PC-3 (cell line): ENCODE data around the gene DOCK4. TPM values are rescaled to one million over a fixed set of nuclear protein-coding genes. Genes with fewer than 3 reads are reported as not detected.

Experiments used
- ATAC-seq: fragments of 200-7000 bp; cut with Tn5 transposase; 2 replicates; pipeline ENCODE4 v1.9.1; 2020; ENCODE audit warnings: mild to moderate bottlenecking, moderate library complexity
- BruUV-seq: library from RNA; stranded (reverse); fragments of 400-500 nt; replicated peaks from 2 replicates; lab custom pipeline; 2021; lab: Mats Ljungman, UMichigan
- CTCF ChIA-PET: fragments of 300-600 bp; sonication (Branson Sonifier 250); formaldehyde crosslinking; loops from one replicate; lab custom pipeline; 2022; ENCODE audit warnings: antibody characterized with exemption; lab: Charles Lee
- POLR2A ChIA-PET: fragments of 300-600 bp; sonication (Branson Sonifier 250); formaldehyde crosslinking; loops from one replicate; lab custom pipeline; 2022; ENCODE audit warnings: antibody characterized with exemption; ENCODE audit not compliant: unreplicated experiment; lab: Charles Lee
- DNase-seq: peaks from one replicate; pipeline ENCODE4 v3.0.0-alpha.2; 2015
- H2AFZ ChIP-seq: fragments of 300-600 bp; sonication (generic); 2 replicates; pipeline ENCODE4 v1.6.0; 2016; ENCODE audit warnings: antibody characterized with exemption, low read length
- H3F3A ChIP-seq: fragments of 300-600 bp; sonication (generic); one replicate; pipeline ENCODE4 v1.6.0; 2017; ENCODE audit warnings: antibody characterized with exemption, low read length, control low read depth, mild to moderate bottlenecking; ENCODE audit not compliant: unreplicated experiment
- H3K27ac ChIP-seq: fragments of 300-600 bp; sonication (generic); 2 replicates; pipeline ENCODE4 v1.5.1; 2016; ENCODE audit warnings: mild to moderate bottlenecking, low read length
- H3K27me3 ChIP-seq: fragments of 300-600 bp; sonication (generic); 2 replicates; pipeline ENCODE4 v1.6.1; 2016; ENCODE audit warnings: low read length, mixed read lengths
- H3K36me3 ChIP-seq: fragments of 300-600 bp; sonication (generic); 2 replicates; pipeline ENCODE4 v1.6.1; 2016; ENCODE audit warnings: low read depth, mixed run types, low read length, mixed read lengths
- H3K4me1 ChIP-seq: fragments of 300-600 bp; sonication (generic); 2 replicates; pipeline ENCODE4 v1.5.1; 2016; ENCODE audit warnings: low read length; ENCODE audit not compliant: insufficient read depth
- H3K4me2 ChIP-seq: fragments of 300-600 bp; sonication (generic); 2 replicates; pipeline ENCODE4 v1.6.0; 2016; ENCODE audit warnings: low read length
- H3K4me3 ChIP-seq: fragments of 300-600 bp; sonication (generic); 2 replicates; pipeline ENCODE4 v1.5.1; 2016; ENCODE audit warnings: mild to moderate bottlenecking, low read length, mixed read lengths
- H3K79me2 ChIP-seq: fragments of 300-600 bp; sonication (generic); 2 replicates; pipeline ENCODE4 v1.6.1; 2017; ENCODE audit warnings: low read length, mixed read lengths
- H3K9ac ChIP-seq: fragments of 300-600 bp; sonication (generic); 2 replicates; pipeline ENCODE4 v1.6.0; 2016; ENCODE audit warnings: mild to moderate bottlenecking, low read length
- H3K9me2 ChIP-seq: fragments of 300-600 bp; sonication (generic); replicated peaks from 2 replicates; pipeline ENCODE4 v1.6.1; 2016; ENCODE audit warnings: mixed run types, low read length, mixed read lengths
- H3K9me3 ChIP-seq: fragments of 300-600 bp; sonication (generic); 2 replicates; pipeline ENCODE4 v1.6.1; 2016; ENCODE audit warnings: low read length, mixed read lengths
- H4K20me1 ChIP-seq: fragments of 300-600 bp; sonication (generic); 2 replicates; pipeline ENCODE4 v1.6.1; 2016; ENCODE audit warnings: low read length, mixed read lengths
- EZH2 ChIP-seq: fragments of 300-600 bp; sonication (generic); IDR thresholded peaks from one replicate; pipeline ENCODE4 v1.6.1; 2017; ENCODE audit warnings: antibody characterized with exemption, mild to moderate bottlenecking, low read length; ENCODE audit not compliant: unreplicated experiment
- EZH2phosphoT487 ChIP-seq: fragments of 300-600 bp; sonication (generic); IDR thresholded peaks from 2 replicates; pipeline ENCODE4 v1.6.1; 2018; ENCODE audit warnings: mild to moderate bottlenecking, antibody characterized with exemption, low read length, borderline replicate concordance
- intact Hi-C: fragments of 100-400 bp; cut with micrococcal nuclease; formaldehyde crosslinking; loops from 2 replicates; pipeline ENCODE4 v1.9.0; 2023
- total RNA-seq: library from RNA; depleted of rRNA; stranded (reverse); fragments of >200 nt; gene quantifications from 2 replicates; pipeline ENCODE4 v1.2.3, GENCODE V29; 2014
- TF ChIP-seq, protein P1 (sequence below): fragments of 300-600 bp; sonication (generic); conservative IDR thresholded peaks from 2 replicates; pipeline ENCODE4 v1.5.1; 2017; ENCODE audit warnings: antibody characterized with exemption, low read depth, mild to moderate bottlenecking, low read length

DOCK4 gene
- total RNA-seq, 1 experiment from 2014 or later, result 25.4 TPM

DNA sequence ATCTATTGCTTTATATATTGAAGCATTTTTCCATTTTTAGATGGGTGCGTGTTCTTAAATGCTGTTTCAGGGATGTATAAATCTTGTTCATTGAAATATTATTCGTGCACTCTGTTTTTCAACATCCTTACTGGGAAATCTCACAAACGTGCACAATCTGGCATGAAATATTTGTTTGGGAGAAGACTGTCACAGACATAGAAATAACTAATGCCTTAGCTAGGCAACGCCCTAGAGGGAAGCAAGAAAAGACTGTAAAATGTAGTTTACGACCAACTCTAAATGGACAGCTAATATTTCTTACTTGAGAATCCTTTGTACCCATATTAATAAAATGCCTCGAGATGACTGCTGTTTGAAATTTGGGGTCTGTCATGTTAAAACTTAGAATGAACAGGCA, 8.9 kb downstream of the DOCK4 start:
- Histone ChIP-seq H3K27me3 (no peaks in the 10 kb centered on the region), H3F3A (peaks cover 7% of the 10 kb centered on the region), H3K9ac (no peak overlapping the region), H3K27ac (no peak overlapping the region), H3K4me2 (peak overlapping the region; percentile 8; the same call in 1 of the 2 replicates), H2AFZ (no peak overlapping the region), H3K4me1 (peaks cover 65% of the 10 kb centered on the region), H3K4me3 (no peak overlapping the region), H3K79me2 (peaks cover 90% of the 10 kb centered on the region), H3K9me2 (no peaks in the 10 kb centered on the region), H3K36me3 (no peaks in the 10 kb centered on the region), H4K20me1 (no peaks in the 10 kb centered on the region), H3K9me3 (no peaks in the 10 kb centered on the region)
- intact Hi-C loops, result no loop called here
- ATAC-seq (no peak), DNase-seq (peak; percentile 24)
- BruUV-seq, result no TSS peak
- CTCF ChIA-PET, result no interaction called here
- TF ChIP-seq EZH2phosphoT487 (no peak), EZH2 (no peak)
- TF ChIP-seq, protein P1, sequence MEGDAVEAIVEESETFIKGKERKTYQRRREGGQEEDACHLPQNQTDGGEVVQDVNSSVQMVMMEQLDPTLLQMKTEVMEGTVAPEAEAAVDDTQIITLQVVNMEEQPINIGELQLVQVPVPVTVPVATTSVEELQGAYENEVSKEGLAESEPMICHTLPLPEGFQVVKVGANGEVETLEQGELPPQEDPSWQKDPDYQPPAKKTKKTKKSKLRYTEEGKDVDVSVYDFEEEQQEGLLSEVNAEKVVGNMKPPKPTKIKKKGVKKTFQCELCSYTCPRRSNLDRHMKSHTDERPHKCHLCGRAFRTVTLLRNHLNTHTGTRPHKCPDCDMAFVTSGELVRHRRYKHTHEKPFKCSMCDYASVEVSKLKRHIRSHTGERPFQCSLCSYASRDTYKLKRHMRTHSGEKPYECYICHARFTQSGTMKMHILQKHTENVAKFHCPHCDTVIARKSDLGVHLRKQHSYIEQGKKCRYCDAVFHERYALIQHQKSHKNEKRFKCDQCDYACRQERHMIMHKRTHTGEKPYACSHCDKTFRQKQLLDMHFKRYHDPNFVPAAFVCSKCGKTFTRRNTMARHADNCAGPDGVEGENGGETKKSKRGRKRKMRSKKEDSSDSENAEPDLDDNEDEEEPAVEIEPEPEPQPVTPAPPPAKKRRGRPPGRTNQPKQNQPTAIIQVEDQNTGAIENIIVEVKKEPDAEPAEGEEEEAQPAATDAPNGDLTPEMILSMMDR, result no peak
- POLR2A ChIA-PET, result no interaction called here

DNA sequence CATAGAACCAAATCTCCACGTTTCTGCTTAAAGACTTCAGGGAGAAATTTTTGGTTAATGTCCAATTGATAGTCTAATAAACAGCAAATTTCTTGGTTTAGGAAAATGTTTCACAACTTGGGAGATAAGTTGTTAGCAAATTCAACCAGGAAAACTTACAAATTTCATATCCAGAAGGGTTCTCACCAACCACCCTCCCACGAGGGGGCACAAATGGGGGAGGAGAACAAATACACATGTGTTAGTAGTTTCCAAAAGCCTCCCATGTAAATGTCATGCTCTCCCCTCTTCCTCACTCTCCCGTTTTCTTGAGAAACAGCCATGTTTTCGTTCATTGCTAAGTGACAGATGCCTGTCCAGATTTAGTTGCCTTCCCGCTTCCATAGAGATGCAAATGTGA, 10.5 kb downstream of the DOCK4 start:
- no peaks in the 10 kb centered on the region for H3K9me3 ChIP-seq
- no peaks in the 10 kb centered on the region for H3K9me2 ChIP-seq
- no peak for TF ChIP-seq EZH2phosphoT487
- TF ChIP-seq EZH2, result no peak
- TF ChIP-seq, protein P1, result no peak
- H3K4me2 ChIP-seq, result no peak overlapping the region
- ChIA-PET CTCF (no interaction called here), POLR2A (no interaction called here)
- peaks cover 84% of the 10 kb centered on the region for H3K79me2 ChIP-seq
- no peak overlapping the region for H2AFZ ChIP-seq
- H3K36me3 ChIP-seq, result no peaks in the 10 kb centered on the region
- no peak overlapping the region for H3K4me3 ChIP-seq
- ATAC-seq, result no peak
- peaks cover 7% of the 10 kb centered on the region for H3F3A ChIP-seq
- H4K20me1 ChIP-seq, result no peaks in the 10 kb centered on the region
- H3K27ac ChIP-seq, result no peak overlapping the region
- no peak overlapping the region for H3K9ac ChIP-seq
- DNase-seq, result no peak
- no TSS peak for BruUV-seq
- peaks cover 58% of the 10 kb centered on the region for H3K4me1 ChIP-seq
- no peaks in the 10 kb centered on the region for H3K27me3 ChIP-seq
- intact Hi-C loops, result no loop called here

DNA sequence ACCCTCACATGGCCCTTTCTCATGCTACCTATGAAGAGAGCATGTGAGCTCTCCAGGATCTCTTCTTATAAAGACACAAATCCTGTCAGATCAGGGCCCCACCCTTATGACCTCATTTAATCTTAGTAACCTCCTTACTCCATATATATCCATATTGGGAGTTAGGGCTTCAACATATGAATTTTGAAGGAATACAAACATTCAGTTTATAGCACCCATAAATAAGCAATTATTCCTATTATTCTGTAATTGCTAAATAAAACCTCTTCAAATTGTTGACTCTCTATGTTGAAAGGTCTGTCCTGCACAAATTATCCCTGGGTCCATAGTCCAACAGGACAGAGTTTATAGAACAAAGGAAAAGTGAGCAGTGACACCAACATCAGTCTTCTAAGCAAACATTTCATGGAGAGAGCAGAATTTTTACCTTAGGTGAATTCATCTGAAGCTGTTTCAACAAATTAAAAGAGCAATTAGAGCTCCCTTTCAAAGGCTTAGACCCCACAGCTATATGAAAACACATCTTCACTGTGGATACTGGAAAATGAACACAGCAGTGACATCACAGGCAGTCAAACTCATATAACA, 12.2 kb downstream of the DOCK4 start:
- Histone ChIP-seq H3K27ac (peak overlapping the region; percentile 85; the same call in 1 of the 2 replicates), H3K4me1 (peaks cover 49% of the 10 kb centered on the region), H2AFZ (no peak overlapping the region), H3K4me3 (no peak overlapping the region), H3K79me2 (peaks cover 89% of the 10 kb centered on the region), H3F3A (peaks cover 7% of the 10 kb centered on the region), H3K9me2 (no peaks in the 10 kb centered on the region), H4K20me1 (no peaks in the 10 kb centered on the region), H3K9ac (no peak overlapping the region), H3K36me3 (no peaks in the 10 kb centered on the region), H3K4me2 (no peak overlapping the region), H3K27me3 (no peaks in the 10 kb centered on the region), H3K9me3 (no peaks in the 10 kb centered on the region)
- no TSS peak for BruUV-seq
- ATAC-seq (no peak), DNase-seq (no peak)
- intact Hi-C loops, result no loop called here
- ChIA-PET POLR2A (no interaction called here), CTCF (no interaction called here)
- TF ChIP-seq EZH2phosphoT487 (no peak), EZH2 (no peak)
- TF ChIP-seq, protein P1, result no peak
